K562 (cell line): ENCODE results near the gene SCAMP1. TPM values are rescaled to one million over a fixed set of nuclear protein-coding genes. Genes with fewer than 3 reads are reported as not detected.

ENCODE experiments used
- ATF2 ChIP-seq: sonication (generic); formaldehyde crosslinking; IDR thresholded peaks from 2 replicates; pipeline ENCODE4 v1.8.1; 2022; ENCODE audit warnings: missing genetic modification reagents
- BACH1 ChIP-seq: fragments of 200-800 bp; sonication (Bioruptor generic); IDR thresholded peaks from 2 replicates; pipeline ENCODE4 v1.6.1; 2016; ENCODE audit warnings: missing genetic modification characterization, missing compliant biosample characterization
- CHCHD3 ChIP-seq: fragments of 250-450 bp; sonication (Bioruptor Pico); IDR thresholded peaks from 2 replicates; pipeline ENCODE4 v2.1.2; 2022; ENCODE audit warnings: mild to moderate bottlenecking
- DPF2 ChIP-seq: fragments of 450-650 bp; IDR thresholded peaks from 2 replicates; pipeline ENCODE4 v1.6.1; 2016
- ESRRA ChIP-seq: fragments of 450-650 bp; IDR thresholded peaks from 2 replicates; pipeline ENCODE4 v1.6.1; 2014; ENCODE audit warnings: low read depth, mild to moderate bottlenecking, moderate library complexity, borderline replicate concordance
- ESRRB ChIP-seq: fragments of 250-450 bp; sonication (Bioruptor Pico); IDR thresholded peaks from 2 replicates; pipeline ENCODE4 v1.5.0; 2020; ENCODE audit warnings: mild to moderate bottlenecking, moderate library complexity, borderline replicate concordance
- HCFC1 ChIP-seq: IDR thresholded peaks from 2 replicates; pipeline ENCODE4 v1.6.1; 2012; ENCODE audit warnings: low read depth, low read length, improper control_type of control experiment
- ILF3 ChIP-seq: fragments of 450-650 bp; IDR thresholded peaks from 2 replicates; pipeline ENCODE4 v1.6.1; 2018; ENCODE audit warnings: antibody characterized with exemption, mild to moderate bottlenecking, moderate library complexity, borderline replicate concordance
- MBD1 ChIP-seq: fragments of 250-450 bp; sonication (Bioruptor Pico); IDR thresholded peaks from 2 replicates; pipeline ENCODE4 v1.8.0; 2022; ENCODE audit warnings: inconsistent platforms
- MTA2 ChIP-seq: fragments of 450-650 bp; IDR thresholded peaks from 2 replicates; pipeline ENCODE4 v1.6.1; 2016; ENCODE audit warnings: low read depth
- MYNN ChIP-seq, 2 experiments: sonication (generic); formaldehyde crosslinking in 1 of 2; IDR thresholded peaks; 2 replicates each; pipeline versions ENCODE4 v1.5.0 to v1.6.1; 2016 to 2020; ENCODE audit warnings: antibody characterized with exemption in 1 of 2, missing genetic modification reagents in 1 of 2
- NKRF ChIP-seq: fragments of 450-650 bp; IDR thresholded peaks from 2 replicates; pipeline ENCODE4 v1.6.1; 2016; ENCODE audit warnings: borderline replicate concordance
- NR1H2 ChIP-seq: sonication (generic); formaldehyde crosslinking; IDR thresholded peaks from 2 replicates; pipeline ENCODE4 v1.4.0; 2020; ENCODE audit warnings: mild to moderate bottlenecking, missing genetic modification reagents
- POLR2A ChIP-seq: fragments of 450-650 bp; conservative IDR thresholded peaks from 2 replicates; pipeline ENCODE4 v1.6.1; 2016
- RBM14 ChIP-seq: fragments of 200-400 bp; formaldehyde crosslinking; IDR thresholded peaks from 2 replicates; pipeline ENCODE4 v1.6.1; 2018; ENCODE audit warnings: low read depth, mild to moderate bottlenecking, low read length, moderate library complexity, borderline replicate concordance; ENCODE audit not compliant: insufficient read depth
- RBM22 ChIP-seq: fragments of 200-400 bp; formaldehyde crosslinking; IDR thresholded peaks from 2 replicates; pipeline ENCODE4 v1.6.1; 2018; ENCODE audit warnings: low read length, low read depth; ENCODE audit not compliant: poor library complexity, severe bottlenecking
- SIX5 ChIP-seq, 2 experiments: IDR thresholded peaks; 2 replicates each; pipeline ENCODE4 v1.6.1; 2011; ENCODE audit warnings: low read length in 2 of 2, borderline replicate concordance in 1 of 2, low read depth in 1 of 2, mild to moderate bottlenecking in 1 of 2, moderate library complexity in 1 of 2; ENCODE audit not compliant: insufficient read depth in 1 of 2
- STAG1 ChIP-seq: sonication (generic); formaldehyde crosslinking; IDR thresholded peaks from 2 replicates; pipeline ENCODE4 v1.5.0; 2020; ENCODE audit warnings: missing genetic modification reagents, borderline replicate concordance
- TRIM24 ChIP-seq, 2 experiments: fragments of 450-650 bp; IDR thresholded peaks; 2 replicates each; pipeline ENCODE4 v1.6.1; 2016
- XRCC3 ChIP-seq: fragments of 450-650 bp; IDR thresholded peaks from 2 replicates; pipeline ENCODE4 v1.6.1; 2017; ENCODE audit warnings: mild to moderate bottlenecking, moderate library complexity
- ZKSCAN3 ChIP-seq: fragments of 250-450 bp; sonication (Bioruptor Pico); IDR thresholded peaks from 2 replicates; pipeline ENCODE4 v1.4.0; 2020
- ZNF197 ChIP-seq: fragments of 200-800 bp; sonication (Bioruptor generic); IDR thresholded peaks from 2 replicates; pipeline ENCODE4 v1.6.1; 2016; ENCODE audit warnings: low read depth, missing genetic modification characterization, missing compliant biosample characterization
- ZNF224 ChIP-seq: sonication (generic); formaldehyde crosslinking; IDR thresholded peaks from 2 replicates; pipeline ENCODE4 v1.8.0; 2022; ENCODE audit warnings: mild to moderate bottlenecking, missing genetic modification reagents
- ZNF274 ChIP-seq: IDR thresholded peaks from 2 replicates; pipeline ENCODE4 v1.6.1; 2011; ENCODE audit warnings: low read depth, mild to moderate bottlenecking, low read length, moderate library complexity, borderline replicate concordance
- ZNF282 ChIP-seq: sonication (generic); formaldehyde crosslinking; IDR thresholded peaks from 2 replicates; pipeline ENCODE4 v1.8.1; 2023; ENCODE audit warnings: missing genetic modification reagents
- ZNF75A ChIP-seq: fragments of 450-650 bp; formaldehyde crosslinking; IDR thresholded peaks from 2 replicates; pipeline ENCODE4 v1.4.0; 2020; ENCODE audit warnings: mild to moderate bottlenecking
- polyA plus RNA-seq, 8 experiments: library from polyadenylated mRNA; depleted of rRNA in 4 of 8; stranded (reverse) in 5 of 8; unstranded in 3 of 8; fragments of >200 nt; fragmentation: Nextera tagmentation in 2 of 8; fragmentation: Illumina TruSeq in 1 of 8; extraction: Ambion mirVana in 2 of 8; extraction: Trizol in 1 of 8; gene quantifications; 2 replicates each; pipeline versions ENCODE4 v1.2.1 to v1.2.3, GENCODE V29; 2011 to 2014; ENCODE audit warnings: inconsistent platforms in 1 of 8, missing spikeins in 1 of 8
- total RNA-seq, 7 experiments: library from RNA; depleted of rRNA in 6 of 7; stranded (reverse); fragments of >200 nt in 6 of 7; fragmentation: Illumina TruSeq in 2 of 7; extraction: Trizol in 2 of 7; gene quantifications; 2 replicates each; pipeline versions ENCODE4 v1.2.1 to v1.2.3, GENCODE V29; 2011 to 2021; ENCODE audit warnings: low replicate concordance in 1 of 7

Gene SCAMP1
- total and polyA plus RNA-seq, 9 of the 15 experiments (the other 6 are each of a cell fraction or from before 2014, with no cell fraction given), result 5.4 to 23.9 (median 13.8) TPM

- TF ChIP-seq RBM22 (no peak), ESRRA (no peak), NKRF (no peak), HCFC1 (no peak), MYNN (IDR thresholded peaks at IDR 0.05) (peak; percentile 51; the same call in 1 of the 2 replicates), MYNN (CRISPR knock-in tag; IDR thresholded peaks at IDR 0.05) (no peak), STAG1 (CRISPR knock-in tag) (no peak), MTA2 (no peak), DPF2 (peak; percentile 86), NR1H2 (no peak), POLR2A (no peak), ZKSCAN3 (no peak), ILF3 (no peak), BACH1 (tag) (peak; percentile 99), ZNF75A (CRISPR knock-in tag) (no peak), ZNF282 (CRISPR knock-in tag) (no peak), RBM14 (no peak), ATF2 (CRISPR knock-in tag) (no peak), ESRRB (CRISPR knock-in tag) (no peak), MBD1 (CRISPR knock-in tag) (no peak), ZNF224 (no peak), CHCHD3 (CRISPR knock-in tag) (no peak), ZNF197 (CRISPR knock-in tag) (no peak), XRCC3 (no peak), TRIM24 (IDR thresholded peaks at IDR 0.05) (peak; percentile 83 to 88), SIX5 (IDR thresholded peaks at IDR 0.05; ENCODE audit: borderline replicate concordance in 1 of 2, insufficient read depth in 1 of 2, low read depth in 1 of 2, low read length in 2 of 2) (no peak), ZNF274 (no peak)
Measured at GRCh38 chr5:78527054-78527859, 166.8 kb downstream of the SCAMP1 start (continued).
